ENCODE data around the gene CDC25B.

The CDC25B gene

DNA sequence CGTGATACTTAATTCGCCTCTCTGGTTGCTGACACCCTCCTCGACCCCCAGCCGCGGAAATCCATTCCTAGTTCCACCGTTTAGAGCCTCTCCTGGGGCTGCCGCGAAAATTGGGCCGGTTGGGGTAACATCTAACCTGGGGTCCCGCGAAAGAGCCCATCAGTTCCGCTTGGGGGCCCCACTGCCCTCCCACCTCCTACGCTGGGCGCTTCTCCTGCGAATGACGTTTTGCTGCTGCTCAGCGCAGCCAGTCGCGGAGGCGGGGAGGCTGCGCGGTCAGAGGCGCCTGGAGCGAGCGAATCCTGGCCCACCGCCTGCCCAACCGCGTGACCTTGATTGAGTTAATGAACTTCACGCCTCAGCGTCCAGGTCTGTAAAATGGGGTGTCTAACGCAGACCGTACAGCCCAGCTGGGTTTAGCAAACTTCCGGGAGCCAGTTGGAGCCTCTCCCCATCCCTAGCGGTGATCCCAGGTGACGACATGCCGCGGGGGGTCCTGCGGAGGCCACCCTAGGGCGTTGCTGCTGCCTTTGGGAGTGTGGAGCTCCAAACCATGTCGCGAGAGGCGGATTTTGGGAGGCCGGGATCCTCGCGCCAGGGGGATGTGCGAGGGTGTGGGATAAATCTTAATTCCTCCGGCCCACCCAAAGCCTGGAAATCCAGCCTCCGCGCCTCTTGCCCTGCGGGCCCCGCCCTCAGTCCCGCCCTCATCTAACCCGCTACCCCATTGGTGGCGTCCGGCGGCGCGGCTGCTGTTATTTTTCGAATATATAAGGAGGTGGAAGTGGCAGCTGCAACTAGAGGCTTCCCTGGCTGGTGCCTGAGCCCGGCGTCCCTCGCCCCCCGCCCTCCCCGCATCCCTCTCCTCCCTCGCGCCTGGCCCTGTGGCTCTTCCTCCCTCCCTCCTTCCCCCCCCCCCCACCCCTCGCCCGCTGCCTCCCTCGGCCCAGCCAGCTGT lies at the start of gene CDC25B:
CDC25B (plus strand) TSS at position 800 of the 958 bp plus-strand sequence. CDS start 222 bp downstream, outside the sequence.
- H3K27ac Mint-ChIP-seq: peak within 1 kb of the TSS; percentile 98

GRCh38 chr20:3747471-3747870 lies 48.6 kb upstream of the CDC25B start:
- ATAC-seq (no peak), DNase-seq (ENCODE audit: low spot score in 2 of 2) (no peak)
- Mint-ChIP-seq H3K9me3 (no peaks in the 10 kb centered on the region), H3K4me3 (no peak overlapping the region), H3K4me1 (peaks cover 25% of the 10 kb centered on the region), H3K36me3 (peaks cover 5% of the 10 kb centered on the region), H3K27ac (no peak overlapping the region)

More for the DNA sequence above, at the start of gene CDC25B:
- no peaks in the 10 kb centered on the region for H3K9me3 Mint-ChIP-seq
- peak within 1 kb of the TSS; percentile 99 for H3K4me3 Mint-ChIP-seq
- DNase-seq (ENCODE audit: low spot score in 2 of 2) (peak; percentile 75 to 92), ATAC-seq (peak; percentile 89)
- H3K4me1 Mint-ChIP-seq: peaks cover 48% of the 10 kb centered on the region
- H3K36me3 Mint-ChIP-seq: peaks cover 37% of the 10 kb centered on the region

- no peak overlapping the region for H3K4me3 Mint-ChIP-seq
- no peak overlapping the region for H3K27ac Mint-ChIP-seq
- H3K9me3 Mint-ChIP-seq: no peaks in the 10 kb centered on the region
- DNase-seq (ENCODE audit: low spot score in 2 of 2) (no peak), ATAC-seq (no peak)
- H3K36me3 Mint-ChIP-seq: peaks cover 5% of the 10 kb centered on the region
- H3K4me1 Mint-ChIP-seq: peaks cover 28% of the 10 kb centered on the region
These were observed 48.0 kb upstream of the CDC25B start for GRCh38 chr20:3748073-3748472.

DNA sequence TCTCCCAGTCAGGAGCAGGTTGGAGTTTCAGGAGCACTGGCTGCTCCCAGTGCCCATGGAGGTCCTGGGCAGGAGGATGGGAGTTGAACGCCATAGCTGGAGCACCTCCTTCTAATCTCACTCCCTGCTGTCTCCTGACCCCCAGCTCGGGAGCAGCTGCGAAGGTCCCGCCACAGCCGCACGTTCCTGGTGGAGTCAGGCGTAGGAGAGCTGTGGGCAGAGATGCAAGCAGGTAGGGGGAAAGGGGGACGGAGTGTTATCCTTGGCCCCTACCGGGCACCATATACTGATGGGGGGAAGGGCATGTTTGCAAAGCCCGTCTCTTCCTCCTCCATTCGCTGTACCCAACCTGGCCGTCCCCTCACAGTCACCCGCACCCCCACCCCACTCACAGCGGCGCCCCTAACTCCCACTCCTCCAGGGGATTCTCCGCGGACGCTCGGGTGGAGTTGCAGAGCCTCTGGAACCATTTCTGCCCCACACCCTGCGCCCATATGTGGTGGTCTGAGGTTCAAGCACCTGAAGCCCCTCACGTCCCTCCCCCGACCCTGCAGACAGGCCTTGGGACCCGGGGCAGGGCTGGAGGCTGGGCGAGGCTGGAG lies 46.9 kb upstream of the CDC25B start:
- Mint-ChIP-seq H3K4me3 (no peak overlapping the region), H3K9me3 (no peaks in the 10 kb centered on the region), H3K4me1 (peaks cover 27% of the 10 kb centered on the region), H3K27ac (no peak overlapping the region), H3K36me3 (peaks cover 5% of the 10 kb centered on the region)
- DNase-seq (ENCODE audit: low spot score in 2 of 2): no peak
- no peak for ATAC-seq

GRCh38 chr20:3749689-3750531 lies 46.2 kb upstream of the CDC25B start:
- H3K4me3 Mint-ChIP-seq: no peak overlapping the region
- H3K36me3 Mint-ChIP-seq: peaks cover 10% of the 10 kb centered on the region
- H3K9me3 Mint-ChIP-seq: no peaks in the 10 kb centered on the region
- DNase-seq (ENCODE audit: low spot score in 2 of 2) (peak; percentile 43 to 70), ATAC-seq (peak; percentile 58)
- no peak overlapping the region for H3K27ac Mint-ChIP-seq
- peaks cover 20% of the 10 kb centered on the region for H3K4me1 Mint-ChIP-seq

DNA sequence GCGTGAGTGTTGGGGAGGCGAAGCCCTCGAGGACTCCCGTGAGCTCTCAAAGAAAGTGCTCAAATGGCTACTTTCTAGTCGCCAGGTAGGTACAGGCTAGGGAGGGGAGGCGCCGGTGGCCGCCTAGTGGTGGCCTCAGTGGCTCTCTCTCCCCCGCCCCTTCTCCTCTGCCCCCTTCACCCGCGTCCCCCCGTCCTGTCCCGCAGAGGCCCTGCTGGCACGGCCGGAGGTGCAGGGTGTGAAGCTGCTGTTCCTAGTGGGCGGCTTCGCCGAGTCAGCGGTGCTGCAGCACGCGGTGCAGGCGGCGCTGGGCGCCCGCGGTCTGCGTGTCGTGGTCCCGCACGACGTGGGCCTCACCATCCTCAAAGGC lies 44.8 kb upstream of the CDC25B start:
- Mint-ChIP-seq H3K36me3 (peaks cover 12% of the 10 kb centered on the region), H3K27ac (no peak overlapping the region), H3K4me1 (peaks cover 8% of the 10 kb centered on the region), H3K9me3 (no peaks in the 10 kb centered on the region), H3K4me3 (peak overlapping the region; percentile 23)
- ATAC-seq (no peak), DNase-seq (ENCODE audit: low spot score in 2 of 2) (no peak)

DNA sequence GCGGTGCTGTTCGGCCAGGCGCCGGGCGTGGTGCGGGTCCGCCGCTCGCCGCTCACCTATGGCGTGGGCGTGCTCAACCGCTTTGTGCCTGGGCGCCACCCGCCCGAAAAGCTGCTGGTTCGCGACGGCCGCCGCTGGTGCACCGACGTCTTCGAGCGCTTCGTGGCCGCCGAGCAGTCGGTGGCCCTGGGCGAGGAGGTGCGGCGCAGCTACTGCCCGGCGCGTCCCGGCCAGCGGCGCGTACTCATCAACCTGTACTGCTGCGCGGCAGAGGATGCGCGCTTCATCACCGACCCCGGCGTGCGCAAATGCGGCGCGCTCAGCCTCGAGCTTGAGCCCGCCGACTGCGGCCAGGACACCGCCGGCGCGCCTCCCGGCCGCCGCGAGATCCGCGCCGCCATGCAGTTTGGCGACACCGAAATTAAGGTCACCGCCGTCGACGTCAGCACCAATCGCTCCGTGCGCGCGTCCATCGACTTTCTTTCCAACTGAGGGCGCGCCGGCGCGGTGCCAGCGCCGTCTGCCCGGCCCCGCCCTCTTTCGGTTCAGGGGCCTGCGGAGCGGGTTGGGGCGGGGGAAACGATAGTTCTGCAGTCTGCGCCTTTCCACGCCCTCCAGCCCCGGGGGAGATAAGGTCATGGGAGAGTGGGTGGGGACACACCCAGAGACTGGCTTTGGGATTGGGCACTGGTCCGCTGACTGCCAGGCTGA lies 44.3 kb upstream of the CDC25B start:
- peaks cover 8% of the 10 kb centered on the region for H3K4me1 Mint-ChIP-seq
- no peak overlapping the region for H3K27ac Mint-ChIP-seq
- peak overlapping the region; percentile 53 for H3K4me3 Mint-ChIP-seq
- peak; percentile 52 for ATAC-seq
- DNase-seq (ENCODE audit: low spot score in 2 of 2): peak in 1 of 2 donors; percentile 21
- H3K9me3 Mint-ChIP-seq: no peaks in the 10 kb centered on the region
- peaks cover 12% of the 10 kb centered on the region for H3K36me3 Mint-ChIP-seq

GRCh38 chr20:3752386-3752759 lies 43.7 kb upstream of the CDC25B start:
- Mint-ChIP-seq H3K4me3 (peak overlapping the region; percentile 53), H3K36me3 (peaks cover 12% of the 10 kb centered on the region), H3K27ac (no peak overlapping the region), H3K4me1 (peaks cover 8% of the 10 kb centered on the region), H3K9me3 (no peaks in the 10 kb centered on the region)
- ATAC-seq (no peak), DNase-seq (ENCODE audit: low spot score in 2 of 2) (no peak)

DNA sequence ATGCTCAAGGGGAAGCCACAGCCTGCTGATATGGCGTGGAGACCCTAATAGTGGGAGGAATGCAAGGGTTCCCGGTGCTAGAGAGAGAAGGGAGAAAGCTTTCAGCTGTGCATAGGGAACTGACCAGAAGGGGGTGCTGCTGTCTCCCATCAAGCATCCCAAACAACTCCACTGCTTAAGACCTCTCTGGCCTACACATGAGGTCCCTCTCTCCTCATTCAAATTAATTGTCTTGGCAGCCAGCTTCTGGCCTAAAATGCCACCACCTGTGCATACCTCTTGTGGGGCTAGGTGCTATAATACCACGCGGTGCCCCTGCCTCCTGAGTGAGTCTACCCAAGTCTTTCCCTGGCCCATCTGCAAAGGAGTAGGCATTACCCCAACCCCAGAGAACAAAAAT lies 43.0 kb upstream of the CDC25B start:
- H3K4me1 Mint-ChIP-seq: peaks cover 8% of the 10 kb centered on the region
- no peak overlapping the region for H3K4me3 Mint-ChIP-seq
- H3K36me3 Mint-ChIP-seq: peaks cover 15% of the 10 kb centered on the region
- peak; percentile 64 for ATAC-seq
- DNase-seq (ENCODE audit: low spot score in 2 of 2): peak in 1 of 2 donors; percentile 71
- H3K27ac Mint-ChIP-seq: no peak overlapping the region
- H3K9me3 Mint-ChIP-seq: no peaks in the 10 kb centered on the region

GRCh38 chr20:3753501-3754275 lies 42.4 kb upstream of the CDC25B start:
- Mint-ChIP-seq H3K4me3 (no peak overlapping the region), H3K27ac (no peak overlapping the region), H3K4me1 (peaks cover 8% of the 10 kb centered on the region), H3K9me3 (no peaks in the 10 kb centered on the region), H3K36me3 (peaks cover 16% of the 10 kb centered on the region)
- no peak for ATAC-seq
- no peak for DNase-seq (ENCODE audit: low spot score in 2 of 2)

- H3K4me3 Mint-ChIP-seq: no peak overlapping the region
- peaks cover 8% of the 10 kb centered on the region for H3K4me1 Mint-ChIP-seq
- ATAC-seq: no peak
- no peaks in the 10 kb centered on the region for H3K9me3 Mint-ChIP-seq
- peak overlapping the region; percentile 56 for H3K27ac Mint-ChIP-seq
- H3K36me3 Mint-ChIP-seq: peaks cover 13% of the 10 kb centered on the region
- no peak for DNase-seq (ENCODE audit: low spot score in 2 of 2)
These were observed 41.9 kb upstream of the CDC25B start for GRCh38 chr20:3754276-3754630.

DNA sequence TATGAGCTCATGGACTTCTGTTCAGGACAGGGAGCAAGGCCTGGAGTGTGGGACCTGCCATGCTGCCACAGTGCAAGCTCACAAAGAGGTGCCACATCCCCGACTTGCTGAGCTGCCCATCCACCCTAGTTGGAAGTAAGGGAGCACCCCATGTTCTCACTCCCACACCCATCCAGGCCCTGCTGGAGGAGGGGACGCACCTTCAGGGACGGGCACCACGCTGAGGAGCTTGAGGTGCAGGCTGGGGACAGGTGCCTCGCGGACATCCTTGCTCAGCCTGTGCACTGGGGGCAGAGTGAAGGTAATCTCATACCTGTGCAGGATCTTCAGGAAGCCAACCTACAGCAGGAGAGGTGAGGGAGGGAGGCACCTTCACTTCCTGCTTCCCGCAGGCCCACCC lies 40.8 kb upstream of the CDC25B start:
- Mint-ChIP-seq H3K4me3 (no peak overlapping the region), H3K27ac (no peak overlapping the region), H3K9me3 (no peaks in the 10 kb centered on the region), H3K36me3 (peaks cover 13% of the 10 kb centered on the region), H3K4me1 (peaks cover 16% of the 10 kb centered on the region)
- no peak for DNase-seq (ENCODE audit: low spot score in 2 of 2)
- no peak for ATAC-seq

- no peak overlapping the region for H3K27ac Mint-ChIP-seq
- H3K36me3 Mint-ChIP-seq: peaks cover 13% of the 10 kb centered on the region
- DNase-seq (ENCODE audit: low spot score in 2 of 2) (no peak), ATAC-seq (no peak)
- H3K9me3 Mint-ChIP-seq: no peaks in the 10 kb centered on the region
- no peak overlapping the region for H3K4me3 Mint-ChIP-seq
- H3K4me1 Mint-ChIP-seq: peaks cover 16% of the 10 kb centered on the region
These were observed 40.2 kb upstream of the CDC25B start for GRCh38 chr20:3755814-3756480.

- H3K9me3 Mint-ChIP-seq: no peaks in the 10 kb centered on the region
- ATAC-seq: no peak
- peaks cover 19% of the 10 kb centered on the region for H3K36me3 Mint-ChIP-seq
- no peak overlapping the region for H3K4me3 Mint-ChIP-seq
- H3K4me1 Mint-ChIP-seq: peaks cover 12% of the 10 kb centered on the region
- no peak overlapping the region for H3K27ac Mint-ChIP-seq
- no peak for DNase-seq (ENCODE audit: low spot score in 2 of 2)
These were observed 38.8 kb upstream of the CDC25B start for GRCh38 chr20:3757268-3757667.

All from stimulated activated effector memory CD8-positive, alpha-beta T cell treated with anti-CD3 and anti-CD28 coated beads, Interleukin-12 subunit alpha, Interleukin-12 subunit beta, amount 100 ng/mL, for 72 hours (primary cell).